HepG2 (cell line): ENCODE data around the gene MISP3. TPM values are rescaled to one million over a fixed set of nuclear protein-coding genes. Genes with fewer than 3 reads are reported as not detected.

Experiments used
- AGO2 ChIP-seq: fragments of 200-400 bp; formaldehyde crosslinking; optimal IDR thresholded peaks from 2 replicates; pipeline ENCODE3; 2017; ENCODE audit warnings: mild to moderate bottlenecking, low read depth, low read length, moderate library complexity
- DBP ChIP-seq: sonication (generic); formaldehyde crosslinking; IDR thresholded peaks from 2 replicates; pipeline ENCODE4 v1.4.0; 2020; ENCODE audit warnings: missing genetic modification reagents; ENCODE audit errors: not compliant biosample characterization
- EEA1 ChIP-seq: sonication (generic); formaldehyde crosslinking; IDR thresholded peaks from 2 replicates; pipeline ENCODE4 v1.5.1; 2020; ENCODE audit warnings: mild to moderate bottlenecking, missing genetic modification reagents, borderline replicate concordance
- HNF4A ChIP-seq: sonication (generic); formaldehyde crosslinking; IDR thresholded peaks from 2 replicates; pipeline ENCODE4 v1.4.0; 2020; ENCODE audit warnings: missing genetic modification reagents
- NFE2 ChIP-seq: sonication (generic); formaldehyde crosslinking; IDR thresholded peaks from 2 replicates; pipeline ENCODE4 v1.4.0; 2020; ENCODE audit warnings: missing genetic modification reagents
- NR3C1 ChIP-seq: sonication (generic); formaldehyde crosslinking; IDR thresholded peaks from 2 replicates; pipeline ENCODE4 v1.4.0; 2020; ENCODE audit warnings: missing genetic modification reagents
- RXRA ChIP-seq: sonication (generic); formaldehyde crosslinking; IDR thresholded peaks from 2 replicates; pipeline ENCODE4 v1.5.1; 2020; ENCODE audit warnings: missing genetic modification reagents
- SMYD3 ChIP-seq: sonication (generic); formaldehyde crosslinking; IDR thresholded peaks from 2 replicates; pipeline ENCODE4 v1.8.1; 2023; ENCODE audit warnings: mild to moderate bottlenecking, missing genetic modification reagents
- TAF1 ChIP-seq: sonication (generic); formaldehyde crosslinking; IDR thresholded peaks from 2 replicates; pipeline ENCODE4 v1.4.0; 2020; ENCODE audit warnings: missing genetic modification reagents
- TFDP1 ChIP-seq: IDR thresholded peaks from 2 replicates; pipeline ENCODE4 v1.6.1; 2016; ENCODE audit warnings: missing compliant biosample characterization, missing genetic modification reagents, borderline replicate concordance
- TMF1 ChIP-seq: sonication (generic); formaldehyde crosslinking; IDR thresholded peaks from 2 replicates; pipeline ENCODE4 v1.8.1; 2022; ENCODE audit warnings: low read depth, missing genetic modification reagents
- ZBTB7A ChIP-seq: sonication (generic); formaldehyde crosslinking; IDR thresholded peaks from 2 replicates; pipeline ENCODE4 v1.8.0; 2022; ENCODE audit warnings: mild to moderate bottlenecking, missing genetic modification reagents
- ZFX ChIP-seq: sonication (generic); formaldehyde crosslinking; IDR thresholded peaks from 2 replicates; pipeline ENCODE4 v1.4.0; 2020; ENCODE audit warnings: mild to moderate bottlenecking, low read depth, missing genetic modification reagents, moderate library complexity
- ZNF18 ChIP-seq: sonication (generic); formaldehyde crosslinking; IDR thresholded peaks from 2 replicates; pipeline ENCODE4 v1.8.0; 2022; ENCODE audit warnings: mild to moderate bottlenecking, missing genetic modification reagents; ENCODE audit not compliant: insufficient replicate concordance
- ZNF260 ChIP-seq: sonication (generic); formaldehyde crosslinking; IDR thresholded peaks from 2 replicates; pipeline ENCODE4 v1.4.0; 2020; ENCODE audit warnings: missing genetic modification reagents, low read depth, mild to moderate bottlenecking, borderline replicate concordance
- ZNF557 ChIP-seq: sonication (generic); formaldehyde crosslinking; IDR thresholded peaks from 2 replicates; pipeline ENCODE4 v1.4.0; 2020; ENCODE audit warnings: missing genetic modification reagents
- ZNF564 ChIP-seq: sonication (generic); formaldehyde crosslinking; IDR thresholded peaks from 2 replicates; pipeline ENCODE4 v1.8.1; 2023; ENCODE audit warnings: mild to moderate bottlenecking, missing genetic modification reagents
- ZNF674 ChIP-seq: sonication (generic); formaldehyde crosslinking; IDR thresholded peaks from 2 replicates; pipeline ENCODE4 v1.5.0; 2020; ENCODE audit warnings: low read depth, mild to moderate bottlenecking, missing genetic modification reagents
- ZNF776 ChIP-seq: sonication (generic); formaldehyde crosslinking; IDR thresholded peaks from 2 replicates; pipeline ENCODE4 v1.4.0; 2020; ENCODE audit warnings: mild to moderate bottlenecking, missing genetic modification reagents
- ZNF782 ChIP-seq: sonication (generic); formaldehyde crosslinking; IDR thresholded peaks from 2 replicates; pipeline ENCODE4 v1.4.0; 2020; ENCODE audit warnings: missing genetic modification reagents, mild to moderate bottlenecking, borderline replicate concordance
- ZNF788 ChIP-seq: sonication (generic); formaldehyde crosslinking; IDR thresholded peaks from 2 replicates; pipeline ENCODE4 v1.5.0; 2020; ENCODE audit warnings: mild to moderate bottlenecking, missing genetic modification reagents, borderline replicate concordance
- ZSCAN29 ChIP-seq: sonication (generic); formaldehyde crosslinking; conservative IDR thresholded peaks from 2 replicates; pipeline ENCODE4 v1.4.0; 2020; ENCODE audit warnings: mild to moderate bottlenecking, missing genetic modification reagents
- ZZZ3 ChIP-seq: sonication (generic); formaldehyde crosslinking; IDR thresholded peaks from 2 replicates; pipeline ENCODE4 v1.4.0; 2020; ENCODE audit warnings: missing genetic modification reagents, mild to moderate bottlenecking, borderline replicate concordance
- polyA plus RNA-seq, 8 experiments: library from polyadenylated mRNA; depleted of rRNA in 3 of 8; stranded (reverse) in 7 of 8; unstranded in 1 of 8; fragments of >200 nt; fragmentation: Illumina TruSeq in 4 of 8; extraction: Trizol in 4 of 8; gene quantifications; 2 replicates each; pipeline versions ENCODE4 v1.2.1 to v1.2.3, GENCODE V29; 2011 to 2016; ENCODE audit warnings: low read depth in 4 of 8, missing spikeins in 1 of 8, mixed read lengths in 1 of 8; ENCODE audit not compliant: insufficient read depth in 1 of 8
- total RNA-seq, 5 experiments: library from RNA; depleted of rRNA; stranded (reverse); fragments of >200 nt; fragmentation: Illumina TruSeq; extraction: Trizol; gene quantifications; 2 replicates each; pipeline ENCODE4 v1.2.3, GENCODE V29; 2016; ENCODE audit warnings: low read depth in 1 of 5
- TF ChIP-seq, protein P1 (sequence below): sonication (generic); formaldehyde crosslinking; IDR thresholded peaks from 2 replicates; pipeline ENCODE4 v1.8.1; 2023; ENCODE audit warnings: mild to moderate bottlenecking, moderate library complexity, missing genetic modification reagents

MISP3 gene
- total and polyA plus RNA-seq, 2 of the 13 experiments (the other 11 are each of a cell fraction or from before 2014, with no cell fraction given): 2.5 to 5.4 TPM

DNA sequence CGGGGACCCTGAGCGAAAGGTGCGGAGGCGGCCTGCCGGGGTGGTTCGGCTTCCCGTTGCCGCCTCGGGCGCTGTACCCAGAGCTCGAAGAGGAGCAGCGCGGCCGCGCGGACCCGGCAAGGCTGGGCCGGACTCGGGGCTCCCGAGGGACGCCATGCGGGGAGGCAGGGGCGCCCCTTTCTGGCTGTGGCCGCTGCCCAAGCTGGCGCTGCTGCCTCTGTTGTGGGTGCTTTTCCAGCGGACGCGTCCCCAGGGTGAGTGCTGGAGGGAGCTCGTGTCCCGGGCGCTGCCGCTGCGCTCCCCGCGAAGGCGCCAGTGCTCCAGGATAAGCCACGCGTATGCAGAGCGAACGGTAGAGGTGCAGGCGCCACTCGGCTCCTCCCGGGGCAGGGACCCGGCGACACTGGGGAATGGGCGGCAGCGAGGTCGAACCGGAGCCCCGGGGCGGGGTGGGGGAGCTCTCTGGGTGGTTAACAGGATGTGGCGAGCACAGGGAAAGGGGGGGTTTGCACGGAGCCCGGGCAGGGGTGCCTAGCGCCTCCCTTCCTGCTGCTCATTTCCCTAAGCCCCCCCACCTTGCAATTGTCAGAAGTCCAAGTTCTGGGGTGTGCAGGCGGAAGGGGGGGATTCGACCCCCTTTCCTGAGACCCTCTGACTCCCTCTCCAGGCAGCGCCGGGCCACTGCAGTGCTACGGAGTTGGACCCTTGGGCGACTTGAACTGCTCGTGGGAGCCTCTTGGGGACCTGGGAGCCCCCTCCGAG, 40.7 kb upstream of the MISP3 start, which contains the start of gene IL27RA (continued):
- TF ChIP-seq ZSCAN29 (CRISPR knock-in tag): peak; percentile 78; the same call in 1 of the 2 replicates
- peak; percentile 59 for TF ChIP-seq AGO2
- peak; percentile 38; the same call in 1 of the 2 replicates for TF ChIP-seq ZNF782
- peak; percentile 52; the same call in 1 of the 2 replicates for TF ChIP-seq EEA1 (CRISPR knock-in tag)
- TF ChIP-seq TAF1 (CRISPR knock-in tag): peak; percentile 49; the same call in 1 of the 2 replicates
- peak; percentile 53 for TF ChIP-seq ZNF18 (CRISPR knock-in tag)
- TF ChIP-seq HNF4A (CRISPR knock-in tag): peak; percentile 34; the same call in 1 of the 2 replicates
- no peak for TF ChIP-seq ZNF260 (CRISPR knock-in tag)
- 0 out of 2 replicates have a peak, but pooled peaks have one; percentile 37 for TF ChIP-seq ZNF557 (CRISPR knock-in tag)
- peak; percentile 57 for TF ChIP-seq ZFX
- no peak for TF ChIP-seq NFE2 (CRISPR knock-in tag)
- TF ChIP-seq DBP: peak; percentile 71
- TF ChIP-seq SMYD3: 0 out of 2 replicates have a peak, but pooled peaks have one; percentile 58
- no peak for TF ChIP-seq ZNF674 (CRISPR knock-in tag)
- peak; percentile 83 for TF ChIP-seq ZNF776 (CRISPR knock-in tag)
- peak; percentile 62; the same call in 1 of the 2 replicates for TF ChIP-seq TMF1
- peak; percentile 48; the same call in 1 of the 2 replicates for TF ChIP-seq TFDP1 (CRISPR knock-in tag)
- TF ChIP-seq ZBTB7A (CRISPR knock-in tag): peak; percentile 87
- 0 out of 2 replicates have a peak, but pooled peaks have one; percentile 23 for TF ChIP-seq ZNF788 (CRISPR knock-in tag)
- peak; percentile 58; the same call in 1 of the 2 replicates for TF ChIP-seq RXRA (CRISPR knock-in tag)
- no peak for TF ChIP-seq ZZZ3
- TF ChIP-seq, protein P1, sequence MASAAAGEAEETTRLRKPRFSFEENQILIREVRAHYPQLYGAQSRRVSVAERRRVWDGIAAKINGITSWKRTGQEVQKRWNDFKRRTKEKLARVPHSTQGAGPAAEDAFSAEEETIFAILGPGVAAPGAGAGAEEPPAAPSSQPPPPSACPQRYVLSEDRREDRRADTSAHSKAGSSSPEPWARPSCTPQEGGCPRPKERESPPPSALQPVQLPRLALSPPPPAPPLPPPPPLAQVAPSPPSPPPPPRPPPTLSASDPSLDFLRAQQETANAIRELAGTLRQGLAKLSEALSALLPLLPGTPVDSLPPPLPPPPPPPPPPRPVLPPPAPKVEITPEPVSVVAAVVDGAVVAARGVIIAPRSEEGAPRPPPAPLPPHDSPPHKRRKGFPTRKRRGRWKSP (CRISPR knock-in tag): peak; percentile 94
- TF ChIP-seq NR3C1 (CRISPR knock-in tag): no peak
- TF ChIP-seq ZNF564: peak; percentile 74; the same call in 1 of the 2 replicates
